Activated T-cell treated with anti-CD3 and anti-CD28 coated beads for 24 hours (primary cell): ENCODE results near the gene ATP2B2.

Source experiments
- DNase-seq: peaks from one replicate; pipeline ENCODE4 v3.0.0-alpha.2; 2020; ENCODE audit warnings: low read depth

Gene ATP2B2

DNA sequence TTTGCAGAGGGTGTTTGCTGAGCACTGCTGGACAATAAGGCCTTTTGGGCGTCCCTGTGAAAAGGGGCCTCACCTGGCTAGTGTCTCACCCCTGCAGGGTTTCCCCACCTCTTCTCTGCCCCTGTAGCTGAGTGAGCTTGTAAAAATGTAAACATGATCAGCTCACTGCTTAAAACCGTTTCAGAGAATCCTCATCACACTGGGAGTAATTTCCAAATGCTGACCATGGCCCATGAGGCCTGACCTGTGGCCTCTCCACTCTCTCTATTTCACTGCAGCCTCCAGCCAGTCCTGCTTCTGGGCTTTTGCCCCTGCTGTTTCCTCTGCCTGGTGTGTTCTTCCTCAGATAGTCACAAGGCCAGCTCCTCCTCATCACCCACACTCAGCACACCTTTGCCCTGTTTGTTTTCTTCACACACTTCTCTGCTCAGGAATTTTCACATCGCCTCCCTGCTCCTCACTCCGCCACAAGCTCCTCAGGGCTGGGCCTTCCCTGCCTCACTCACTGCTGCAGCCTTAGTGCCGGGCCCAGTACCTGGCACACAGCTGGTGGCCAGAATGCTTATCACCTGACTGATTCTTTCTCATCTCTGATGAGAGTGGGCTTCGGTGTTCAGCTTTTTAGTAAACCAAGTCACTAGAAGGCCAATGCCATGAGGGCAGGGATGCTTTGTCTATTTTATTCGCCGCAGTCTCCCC lies 105.2 kb downstream of the ATP2B2 start:
- DNase-seq, result no peak

DNA sequence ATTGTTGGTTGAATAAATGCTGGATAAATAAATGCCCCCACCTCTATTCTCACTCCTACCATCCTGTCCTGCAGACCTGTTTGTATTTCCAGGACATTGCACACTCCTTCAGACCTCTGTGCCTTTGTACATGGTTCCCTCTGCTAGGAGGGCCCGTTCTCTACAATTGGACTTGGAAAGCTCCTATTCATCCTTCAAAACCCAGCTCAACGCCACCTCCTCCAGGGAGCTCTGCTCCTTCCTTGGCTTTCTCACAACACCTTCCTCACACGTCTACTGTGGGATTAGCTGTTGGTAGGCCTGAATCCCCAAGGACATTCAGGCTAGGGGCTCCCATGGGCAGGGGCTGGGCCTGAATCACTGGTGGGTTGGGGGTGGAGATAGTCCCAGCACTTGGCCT lies 105.8 kb downstream of the ATP2B2 start:
- no peak for DNase-seq

DNA sequence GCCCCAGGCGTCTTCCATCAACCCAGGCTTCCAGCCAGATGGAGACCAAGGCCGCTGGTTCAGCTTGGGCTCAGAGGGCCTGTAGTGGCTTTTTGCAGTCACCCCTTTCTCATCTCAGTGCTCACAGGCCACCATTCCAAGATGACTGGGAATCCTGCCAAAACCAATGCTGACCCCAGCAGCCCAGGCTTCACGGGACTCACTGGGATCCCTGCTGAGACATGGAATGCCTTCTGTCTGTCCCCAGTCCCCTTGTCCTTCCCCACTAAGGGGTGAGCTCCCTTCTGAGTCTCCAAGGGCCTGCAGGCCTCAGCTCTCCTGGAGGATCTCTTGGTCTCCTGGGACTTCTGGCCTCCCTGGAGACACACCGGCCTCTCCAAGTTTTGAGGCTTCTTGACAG lies 107.0 kb downstream of the ATP2B2 start:
- DNase-seq, result no peak

DNA sequence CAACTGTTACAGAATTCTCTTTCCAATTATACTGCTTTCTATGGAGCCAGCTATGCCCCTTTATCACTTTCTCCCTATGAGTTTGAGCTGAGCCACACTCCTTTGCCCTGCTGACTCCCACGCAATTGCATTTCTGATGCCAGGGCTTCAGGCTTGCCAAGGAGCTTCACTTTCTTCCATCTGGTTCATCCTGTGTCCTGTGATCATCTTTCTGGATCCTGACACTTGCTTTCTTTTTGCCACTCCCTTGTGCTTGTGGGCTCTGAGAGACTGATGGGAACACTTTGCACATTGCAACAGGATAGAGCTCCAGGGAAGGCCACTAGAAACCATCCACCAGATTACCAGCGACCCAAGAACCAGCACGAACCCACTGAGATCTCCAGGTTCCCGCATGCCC lies 107.5 kb downstream of the ATP2B2 start:
- DNase-seq, result no peak

DNA sequence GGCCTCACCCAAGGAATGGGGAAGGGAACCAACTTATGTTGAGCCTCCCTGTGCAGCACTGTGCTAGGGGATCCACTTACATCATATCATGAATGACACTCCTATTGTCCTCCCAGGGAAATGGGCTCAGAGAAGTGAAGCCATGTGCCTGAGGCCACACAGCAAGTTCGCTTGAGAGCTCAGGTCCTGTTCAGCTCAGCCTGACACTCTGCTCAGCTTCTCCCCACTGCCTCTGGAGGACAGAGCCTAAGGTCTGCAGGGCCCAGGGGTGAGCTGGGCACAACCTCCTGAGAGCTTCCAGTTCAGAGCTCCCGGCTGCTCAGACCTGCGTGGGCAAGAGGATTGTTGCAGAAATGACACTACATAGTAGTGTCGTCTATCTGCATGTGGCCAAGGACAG lies 108.5 kb downstream of the ATP2B2 start:
- no peak for DNase-seq

DNA sequence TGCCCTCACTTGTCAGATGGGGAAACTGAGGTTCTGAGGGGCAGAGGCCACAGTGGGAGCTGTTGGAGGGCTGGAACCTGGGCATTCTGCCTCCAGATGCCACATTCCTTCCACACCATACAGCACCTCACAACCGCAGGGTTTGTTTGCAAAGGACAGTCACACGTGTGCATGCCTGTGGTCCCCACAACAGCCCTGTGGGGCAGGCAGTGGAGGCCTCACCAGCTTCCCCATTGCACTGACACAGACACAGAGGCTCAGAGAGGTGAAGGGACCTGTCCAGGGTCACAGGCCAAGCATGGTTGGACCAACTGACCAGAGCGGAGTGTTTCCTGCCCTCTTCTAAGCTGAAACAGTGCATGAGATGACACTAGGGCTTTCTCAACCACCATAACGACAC lies 109.3 kb downstream of the ATP2B2 start:
- no peak for DNase-seq

DNA sequence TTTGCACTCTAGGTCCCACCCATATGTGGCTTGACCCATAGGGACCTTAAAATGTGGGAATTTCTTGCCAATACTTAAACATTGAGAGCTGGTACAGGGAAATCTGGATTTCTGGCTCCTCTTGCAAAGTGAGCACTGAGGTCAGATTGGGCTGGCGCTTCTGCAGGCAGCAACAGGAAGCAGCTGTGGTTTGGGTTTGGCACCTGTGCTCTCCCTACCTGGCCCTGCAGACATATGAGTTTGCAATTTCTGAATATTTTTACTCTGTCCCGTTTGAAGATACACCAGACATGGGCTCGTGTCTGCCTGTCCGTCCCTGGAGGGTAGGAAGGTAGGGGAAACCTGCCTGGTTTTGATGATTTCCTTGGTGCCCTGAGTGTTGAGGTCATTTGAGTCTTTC lies 109.7 kb downstream of the ATP2B2 start:
- DNase-seq, result no peak

DNA sequence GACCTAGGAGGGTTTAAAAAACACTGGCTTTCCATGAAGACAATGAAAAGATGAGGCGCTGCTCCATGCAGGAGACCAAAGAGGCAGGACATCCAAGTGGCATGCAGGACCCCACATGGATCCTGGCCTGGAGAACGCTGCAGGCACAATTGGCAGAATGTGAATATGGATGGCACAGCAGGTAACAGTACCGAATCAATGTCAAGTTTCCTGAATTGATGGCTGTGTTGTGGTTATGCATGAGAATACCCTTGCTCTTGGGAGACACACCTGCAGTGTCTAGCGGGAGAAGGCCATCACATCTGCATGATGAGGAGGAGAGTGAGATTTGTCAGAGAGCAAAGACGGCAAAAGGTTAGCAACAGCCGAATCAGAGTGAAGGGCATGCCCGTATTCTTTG lies 110.2 kb downstream of the ATP2B2 start:
- no peak for DNase-seq

DNA sequence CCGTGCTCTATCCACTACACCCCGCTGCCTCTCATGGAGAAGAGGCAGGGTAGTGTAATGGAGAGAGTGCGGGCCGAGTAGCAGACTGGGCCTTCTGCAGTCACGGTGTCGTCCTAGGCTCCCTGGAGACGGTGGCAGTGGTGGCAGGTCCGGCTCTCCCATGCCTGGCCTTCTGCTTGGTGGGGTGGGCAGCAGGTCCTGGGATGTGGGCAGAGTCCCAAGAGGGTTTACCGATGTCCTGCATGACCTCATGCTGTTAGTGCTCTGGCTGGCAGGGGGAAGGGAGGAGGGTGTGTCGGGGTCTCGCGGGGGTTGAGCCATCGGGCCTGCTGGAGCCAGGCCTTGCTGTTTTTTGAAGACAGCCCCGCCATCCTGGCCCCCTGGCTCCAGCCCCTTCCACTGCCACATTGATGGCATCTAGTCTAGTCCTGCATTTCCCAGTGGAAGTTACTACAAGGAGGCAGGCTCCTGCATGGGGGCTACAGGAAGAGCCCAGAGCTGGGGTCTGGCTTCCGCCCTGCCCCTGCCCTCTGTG lies 110.8 kb downstream of the ATP2B2 start:
- no peak for DNase-seq

DNA sequence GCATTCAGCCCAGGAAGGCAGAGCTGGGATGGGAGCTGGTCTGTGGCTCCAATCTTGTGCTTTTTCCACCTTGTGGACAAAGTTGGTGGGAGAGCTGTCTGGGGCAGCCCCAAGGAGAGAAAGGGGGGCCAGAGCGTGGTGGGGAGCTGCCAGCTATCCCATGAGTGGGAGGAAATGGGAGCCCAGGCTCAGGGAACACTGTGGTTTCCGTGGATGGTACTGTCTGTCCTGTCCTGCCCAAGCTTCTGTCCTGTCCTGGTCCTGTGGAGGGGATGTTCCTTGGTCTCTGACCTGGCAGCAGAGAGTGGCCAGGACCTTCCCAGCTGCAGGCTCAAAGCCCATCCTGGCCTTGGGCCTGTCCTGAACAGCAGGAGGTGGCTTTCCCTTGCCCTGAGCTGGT lies 111.9 kb downstream of the ATP2B2 start:
- DNase-seq, result no peak

DNA sequence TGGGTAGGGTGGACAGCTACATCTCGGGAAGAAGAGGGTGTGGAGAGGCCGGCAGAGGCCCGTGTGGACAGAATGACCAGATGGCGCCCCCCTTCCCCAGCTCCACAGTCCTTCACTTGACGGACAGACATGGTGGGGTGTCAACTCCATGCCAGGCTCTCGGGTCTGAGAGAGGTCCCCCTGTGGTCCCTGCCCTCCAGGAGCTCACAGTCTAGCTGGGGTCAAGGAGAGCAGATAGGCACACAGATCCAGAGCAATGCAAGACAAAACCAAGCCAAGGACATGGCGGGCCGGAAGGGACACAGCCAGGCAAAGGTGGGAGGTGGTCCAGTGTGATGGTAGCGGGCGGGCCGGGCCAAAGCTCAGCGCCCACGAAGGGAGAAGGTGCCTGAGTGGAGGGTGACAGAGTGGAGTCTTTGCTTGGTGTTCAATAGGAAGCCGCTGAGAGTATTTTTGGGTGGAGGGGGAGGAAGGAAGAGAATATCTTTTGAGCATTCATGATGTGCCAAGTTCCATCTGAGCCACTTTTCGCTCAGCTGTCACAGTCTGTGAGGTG lies 112.4 kb downstream of the ATP2B2 start:
- DNase-seq, result no peak

DNA sequence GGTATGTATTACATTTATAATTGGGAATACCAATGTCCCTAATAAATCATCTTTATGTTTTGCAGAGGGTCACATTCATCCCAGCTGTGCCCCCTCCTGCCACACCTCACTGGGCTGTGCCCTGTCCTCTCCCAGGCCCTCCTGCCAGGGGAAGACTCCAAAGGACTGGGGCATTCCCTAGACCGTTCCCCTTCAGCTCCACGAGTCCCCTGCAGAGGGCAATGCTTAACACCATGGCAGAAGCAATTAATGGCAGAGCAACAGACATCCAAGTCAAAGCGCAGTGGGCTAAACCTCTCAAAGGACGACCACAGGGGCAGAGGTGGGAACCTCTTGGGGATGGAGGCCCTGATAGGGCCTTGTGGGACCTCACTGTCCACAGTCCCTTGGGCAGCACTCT lies 113.1 kb downstream of the ATP2B2 start:
- no peak for DNase-seq

DNA sequence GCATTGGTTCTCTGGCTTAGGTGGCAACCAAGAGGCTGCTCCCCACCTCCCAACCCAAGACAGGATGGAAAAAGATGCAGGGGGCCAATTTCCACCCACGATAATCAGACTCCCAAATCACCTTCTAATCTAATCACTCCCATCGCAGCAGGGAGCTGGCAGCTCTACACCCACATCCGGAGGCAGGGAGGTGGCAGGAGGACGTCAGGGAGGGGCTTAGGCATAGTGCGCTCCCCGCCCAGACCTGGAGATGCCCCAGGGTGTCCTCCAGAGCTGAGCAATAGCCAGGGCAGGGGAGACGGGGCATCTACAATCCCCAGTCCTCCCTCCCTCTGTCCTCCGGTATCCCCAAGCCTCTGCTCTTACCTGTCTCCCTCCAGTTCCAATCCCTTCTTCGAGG lies 114.0 kb downstream of the ATP2B2 start:
- no peak for DNase-seq

DNA sequence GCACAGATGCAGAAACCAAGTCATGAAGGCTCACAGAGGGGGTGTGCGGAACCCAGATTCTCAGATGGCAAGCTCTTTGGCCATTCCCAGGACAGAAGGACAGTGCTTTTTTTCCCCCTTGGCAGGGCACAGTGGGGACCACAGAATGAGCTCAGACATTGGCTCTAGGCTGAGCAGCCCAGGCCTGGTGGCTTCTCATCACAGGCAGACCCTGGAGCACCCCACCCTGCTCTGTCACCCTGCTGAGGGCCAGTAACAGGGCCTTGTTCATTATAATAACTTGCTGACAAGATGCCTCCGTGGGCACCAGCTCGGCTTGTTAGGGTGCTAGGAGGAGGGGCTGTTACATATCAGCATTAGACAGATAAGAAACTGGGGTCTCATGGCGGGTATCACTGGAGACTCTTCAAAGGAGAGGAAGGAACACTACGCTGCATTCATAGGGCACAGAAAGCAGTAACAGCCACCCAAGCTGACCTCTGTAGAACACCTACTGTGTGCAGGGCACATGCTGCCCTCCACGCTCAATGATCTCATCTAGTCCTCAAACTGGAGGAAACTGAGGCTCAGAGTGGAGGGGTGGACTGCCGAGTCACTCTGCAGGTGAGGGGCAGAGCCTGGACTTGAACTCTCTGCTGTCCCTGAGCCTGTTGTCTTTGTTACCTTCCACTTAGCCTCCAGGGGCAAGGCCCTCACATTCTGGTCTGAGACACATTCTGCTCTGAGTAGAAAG lies 114.6 kb downstream of the ATP2B2 start:
- no peak for DNase-seq

DNA sequence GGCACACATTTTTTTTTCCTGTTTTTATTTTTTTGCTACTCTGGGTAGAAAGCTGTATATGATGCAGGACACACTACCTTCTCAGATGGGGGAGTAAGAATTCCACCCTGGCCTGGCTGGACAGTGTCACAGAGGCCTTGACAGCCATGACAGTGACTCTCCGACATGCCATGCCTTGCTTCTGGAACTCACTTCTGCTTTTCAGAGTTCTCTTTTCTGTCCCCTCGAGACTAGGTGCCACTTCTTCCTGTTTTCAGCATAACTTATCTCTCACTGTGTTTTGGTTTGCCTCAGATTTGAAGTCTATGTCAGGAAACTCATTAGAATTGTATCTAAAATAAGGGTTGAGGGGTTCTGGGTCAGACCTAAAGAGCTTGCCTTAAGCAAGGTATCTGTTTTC lies 115.4 kb downstream of the ATP2B2 start:
- DNase-seq, result no peak

DNA sequence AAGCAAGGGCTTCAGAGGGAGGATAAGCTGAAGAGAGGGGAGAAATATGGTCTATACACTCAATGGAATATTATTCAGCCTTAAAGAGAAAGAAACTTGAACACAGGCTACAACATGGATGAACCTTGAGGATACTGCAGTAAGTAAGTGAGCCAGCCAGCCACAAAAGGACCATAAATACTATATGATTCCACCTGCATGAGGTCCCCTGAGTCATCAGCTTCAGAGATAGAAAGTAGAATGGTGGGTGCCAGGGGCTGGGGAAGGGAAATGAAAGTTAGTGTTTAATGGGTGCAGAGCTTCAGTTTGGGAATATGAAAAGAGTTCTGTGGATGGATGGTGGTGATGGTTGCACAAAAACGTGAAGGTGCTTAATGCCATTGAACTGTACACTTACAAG lies 116.0 kb downstream of the ATP2B2 start:
- DNase-seq, result no peak

DNA sequence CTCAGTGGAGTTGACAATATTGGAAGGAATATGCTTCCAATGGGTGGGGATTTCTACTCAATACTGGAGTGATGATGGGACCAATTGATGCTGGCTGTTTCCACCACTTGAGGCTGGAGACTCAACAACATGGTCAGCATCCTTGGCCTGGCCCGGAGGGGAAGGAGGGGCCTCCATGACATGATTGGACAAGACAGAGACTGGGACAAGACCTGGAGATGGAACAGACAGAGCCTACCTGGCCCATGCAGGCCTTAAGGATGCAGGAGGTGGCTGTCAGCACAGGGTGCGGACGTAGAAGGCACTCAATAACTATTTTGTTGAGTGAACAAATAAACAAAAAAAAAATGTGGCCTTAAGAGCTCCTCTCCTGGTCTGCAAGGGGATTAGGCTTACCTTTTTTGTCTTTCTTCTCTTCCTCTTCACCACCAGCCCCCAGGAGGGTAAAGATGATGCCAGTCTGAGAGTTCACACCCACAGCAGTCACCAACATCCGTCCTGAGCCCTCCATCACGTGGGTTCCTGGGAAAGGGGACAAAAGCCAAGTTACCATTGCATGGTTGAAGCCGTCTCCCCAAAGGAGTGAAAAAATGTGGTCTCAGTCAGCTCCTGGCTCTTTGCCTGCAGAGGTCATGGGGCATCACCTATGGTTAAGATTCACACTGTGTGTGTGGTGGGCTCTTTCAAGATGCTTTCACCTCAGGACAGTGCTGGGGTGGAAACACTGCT lies 117.3 kb downstream of the ATP2B2 start:
- DNase-seq, result no peak

DNA sequence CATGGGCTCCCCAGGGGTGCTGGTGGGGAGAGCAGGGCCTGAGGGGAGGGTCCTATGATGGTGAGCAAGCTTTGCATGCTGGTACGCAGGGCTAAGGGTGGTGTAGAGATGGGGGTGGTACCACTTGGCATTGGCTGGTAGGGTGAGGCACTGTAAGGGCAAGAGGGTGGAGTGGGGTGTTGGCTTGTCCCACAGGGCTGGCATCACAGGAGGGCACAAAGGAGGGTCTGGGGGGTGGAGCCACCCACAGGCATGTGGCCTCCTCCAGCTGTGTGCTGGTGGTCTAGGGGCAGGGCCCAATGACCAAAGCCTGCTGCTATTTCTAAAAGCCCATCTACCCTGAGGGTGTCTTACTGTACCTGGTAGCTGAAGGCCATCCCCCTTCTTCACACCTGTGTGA lies 119.3 kb downstream of the ATP2B2 start:
- no peak for DNase-seq

DNA sequence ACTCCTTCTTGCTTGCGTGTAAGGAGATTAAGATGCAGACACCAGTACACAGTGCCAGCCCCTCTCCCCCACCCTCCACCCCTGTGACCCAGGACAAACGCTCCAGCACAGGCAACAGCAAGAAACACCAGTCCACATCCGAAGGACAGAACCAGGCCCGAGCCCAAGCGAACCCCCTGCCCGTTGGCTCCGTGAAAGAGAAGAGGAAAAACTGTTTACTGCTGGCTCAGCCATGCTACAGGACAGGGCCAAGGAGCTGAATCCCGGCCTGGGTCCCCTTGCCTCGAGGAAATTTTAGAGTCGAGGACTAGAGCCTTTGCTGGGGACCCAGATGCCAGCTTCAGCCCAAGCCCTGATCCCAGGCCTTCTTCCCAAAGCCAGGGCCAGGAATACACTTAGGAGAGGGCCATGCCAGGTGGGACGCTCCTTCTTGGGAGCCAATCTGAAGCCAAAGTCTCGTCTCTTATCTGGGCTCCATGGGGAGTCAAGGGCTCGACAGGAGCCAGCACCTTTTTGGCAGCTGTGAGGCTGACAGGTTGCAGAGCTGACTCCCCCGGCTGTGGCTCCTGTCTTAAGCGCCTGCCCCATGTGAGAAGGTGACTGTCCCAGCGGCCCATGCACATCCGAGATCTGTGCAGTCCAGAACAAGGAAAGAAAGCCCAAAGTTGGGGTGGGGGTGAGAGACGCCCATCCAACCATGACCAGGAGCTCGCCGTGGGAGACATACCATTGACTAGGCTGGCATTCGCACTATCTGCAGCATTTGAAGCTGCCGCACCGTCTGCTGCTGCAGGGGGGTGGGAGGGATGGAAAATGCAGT lies 120.6 kb downstream of the ATP2B2 start:
- no peak for DNase-seq

DNA sequence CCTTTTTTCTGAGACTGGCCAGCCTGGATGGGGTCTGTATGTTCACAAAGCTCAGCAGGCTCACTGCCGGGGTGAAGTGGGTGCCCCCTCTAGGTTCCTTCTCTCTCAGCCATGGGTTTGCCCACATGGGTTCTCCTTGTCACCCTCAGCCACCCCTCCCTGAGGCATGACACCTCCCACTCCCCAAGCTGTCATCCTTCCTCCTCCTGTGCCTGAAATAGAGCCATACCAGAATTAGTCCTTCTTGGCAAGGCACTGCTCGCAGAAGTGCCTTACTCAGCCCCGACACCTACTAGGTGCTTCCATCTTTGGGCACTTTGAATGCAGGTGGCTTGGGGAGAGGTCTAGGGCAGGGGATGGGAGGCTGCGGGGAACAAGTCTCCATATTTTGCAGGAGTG lies 121.5 kb downstream of the ATP2B2 start:
- DNase-seq, result no peak

DNA sequence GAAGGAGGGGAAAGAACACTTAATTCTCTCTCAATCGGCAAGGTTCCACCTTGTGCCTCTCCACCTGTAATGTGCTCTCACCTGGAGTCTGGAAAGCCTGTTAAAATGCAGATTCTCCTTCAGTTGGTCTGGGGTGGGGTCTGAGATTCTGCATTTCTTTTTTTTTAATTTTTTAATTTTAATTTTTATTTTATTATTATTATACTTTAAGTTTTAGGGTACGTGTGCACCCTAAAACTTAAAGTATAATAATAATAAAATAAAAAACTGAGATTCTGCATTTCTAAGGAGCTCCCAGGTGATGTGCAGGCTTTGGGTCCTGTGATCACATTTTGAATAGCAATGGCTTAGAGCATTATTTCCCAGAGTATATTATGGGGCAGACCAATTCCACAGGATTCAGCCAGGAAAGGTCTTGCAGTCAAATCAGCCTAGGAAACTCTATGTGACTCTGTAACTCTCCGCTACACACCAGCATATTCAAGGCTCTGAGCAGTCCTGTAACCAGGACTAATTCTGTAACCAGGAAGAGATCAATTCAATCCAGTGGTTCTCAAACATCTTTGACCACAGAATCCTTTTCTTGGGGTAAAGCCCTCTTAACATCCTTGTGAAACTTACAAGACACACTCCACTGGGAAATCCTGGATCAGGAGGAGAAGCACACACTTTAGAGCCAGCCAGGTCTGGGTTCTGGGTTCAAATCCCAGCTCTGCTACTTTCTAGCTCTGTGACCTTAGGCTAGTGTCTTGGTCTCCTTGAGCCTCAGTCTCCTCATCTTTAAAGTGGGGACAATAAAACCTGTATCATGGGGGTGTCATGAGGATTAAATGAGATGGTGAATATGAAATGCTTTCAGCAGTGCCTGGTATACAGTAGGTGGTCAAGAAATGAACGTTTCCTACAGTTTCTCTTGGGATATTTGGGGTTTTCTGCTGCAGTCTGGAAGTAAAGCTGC lies 122.2 kb downstream of the ATP2B2 start:
- DNase-seq, result no peak
